ENCODE results near the gene EMP3.
A peak's percentile ranks its signal among the peaks of the same experiment; 100 is the strongest.
"Not testable (repeated sequence)": the region's sequence is repeated elsewhere in the genome, so short reads cannot be mapped to it uniquely, and the experiment has no call there.

EMP3 gene, protein sequence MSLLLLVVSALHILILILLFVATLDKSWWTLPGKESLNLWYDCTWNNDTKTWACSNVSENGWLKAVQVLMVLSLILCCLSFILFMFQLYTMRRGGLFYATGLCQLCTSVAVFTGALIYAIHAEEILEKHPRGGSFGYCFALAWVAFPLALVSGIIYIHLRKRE

DNA sequence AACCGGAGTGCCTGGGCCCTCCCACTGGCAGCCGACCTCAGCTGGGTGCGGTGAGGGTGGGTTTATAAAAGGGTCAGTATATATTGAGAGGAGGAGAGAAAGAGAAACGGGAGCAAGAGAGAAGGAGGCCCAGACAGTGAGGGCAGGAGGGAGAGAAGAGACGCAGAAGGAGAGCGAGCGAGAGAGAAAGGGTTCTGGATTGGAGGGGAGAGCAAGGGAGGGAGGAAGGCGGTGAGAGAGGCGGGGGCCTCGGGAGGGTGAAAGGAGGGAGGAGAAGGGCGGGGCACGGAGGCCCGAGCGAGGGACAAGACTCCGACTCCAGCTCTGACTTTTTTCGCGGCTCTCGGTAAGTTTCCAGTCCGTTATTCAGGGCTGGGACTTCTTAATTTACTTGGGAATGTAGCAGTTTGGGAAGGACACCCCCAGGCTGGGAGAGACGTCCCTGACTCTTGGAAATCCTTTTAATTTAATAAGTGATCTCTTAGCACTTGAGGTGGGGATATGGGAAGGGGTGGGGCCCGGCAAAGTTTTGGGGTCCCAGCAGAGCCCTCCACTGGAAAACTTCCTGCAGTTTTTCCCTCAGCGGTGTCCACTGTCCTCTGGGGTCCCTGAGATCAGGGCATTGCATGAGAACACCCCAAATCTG, at the start of gene EMP3:
Gene EMP3 (plus strand): TSS at position 288 of the 646 bp plus-strand sequence. CDS start 1,293 bp downstream, outside the sequence.
- DNase-seq, result peak; percentile 91

DNA sequence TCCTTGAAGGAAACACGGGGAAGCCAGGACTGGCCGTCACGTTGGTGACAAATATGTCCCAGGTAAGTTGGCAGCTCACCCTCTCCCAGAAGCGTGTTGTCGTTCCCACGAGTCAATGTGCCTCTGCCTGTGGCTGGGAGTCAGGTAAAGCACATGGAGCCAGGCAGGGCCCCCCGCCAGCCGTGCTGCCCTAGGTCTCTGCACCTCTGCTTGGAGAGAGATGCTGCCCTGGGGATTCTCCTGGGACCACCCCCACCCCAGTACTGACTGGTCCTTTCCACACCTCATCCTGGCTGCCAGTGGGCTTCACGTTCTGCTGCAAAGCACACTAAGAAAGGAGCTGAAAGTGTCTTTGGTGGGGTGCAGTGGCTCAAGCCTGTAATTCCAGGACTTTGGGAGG, 45.6 kb upstream of the EMP3 start:
- no peak for DNase-seq

DNA sequence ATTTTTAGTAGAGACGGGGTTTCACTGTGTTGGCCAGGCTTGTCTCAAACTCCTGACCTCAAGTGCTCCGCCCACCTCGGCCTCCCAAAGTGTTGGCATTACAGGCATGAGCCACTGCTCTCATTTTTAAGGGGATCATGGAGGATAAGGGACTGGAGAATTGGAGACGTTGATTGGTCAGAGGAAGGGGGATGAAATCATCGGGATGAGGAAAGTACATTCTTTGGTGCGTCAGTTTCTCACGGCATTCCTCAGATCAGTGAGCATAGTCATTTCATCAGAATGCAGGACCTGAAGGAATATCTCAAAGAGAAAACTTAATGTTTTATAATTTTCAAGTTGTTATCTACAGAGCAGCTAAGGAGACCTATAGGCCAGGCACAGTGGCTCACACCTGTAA, 41.4 kb upstream of the EMP3 start:
- no peak for DNase-seq

DNA sequence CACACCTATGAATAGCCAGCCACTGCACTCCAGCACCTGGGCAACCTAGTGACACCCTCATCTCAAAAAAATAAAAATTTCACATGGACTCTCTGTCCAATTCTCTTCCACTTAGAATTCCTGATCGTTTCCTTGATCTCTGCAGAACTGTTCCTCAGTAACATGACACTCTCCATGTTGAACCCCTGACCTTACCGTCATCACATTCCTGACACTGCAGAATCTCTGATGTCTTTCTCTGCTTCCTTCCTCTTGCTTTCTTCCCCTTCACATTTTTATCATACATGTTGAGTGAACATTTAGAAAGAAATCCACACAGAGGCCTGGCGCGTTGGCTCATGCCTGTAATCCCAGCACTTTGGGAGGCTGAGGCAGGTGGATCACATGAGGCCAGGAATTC, 40.5 kb upstream of the EMP3 start:
- no peak for DNase-seq

DNA sequence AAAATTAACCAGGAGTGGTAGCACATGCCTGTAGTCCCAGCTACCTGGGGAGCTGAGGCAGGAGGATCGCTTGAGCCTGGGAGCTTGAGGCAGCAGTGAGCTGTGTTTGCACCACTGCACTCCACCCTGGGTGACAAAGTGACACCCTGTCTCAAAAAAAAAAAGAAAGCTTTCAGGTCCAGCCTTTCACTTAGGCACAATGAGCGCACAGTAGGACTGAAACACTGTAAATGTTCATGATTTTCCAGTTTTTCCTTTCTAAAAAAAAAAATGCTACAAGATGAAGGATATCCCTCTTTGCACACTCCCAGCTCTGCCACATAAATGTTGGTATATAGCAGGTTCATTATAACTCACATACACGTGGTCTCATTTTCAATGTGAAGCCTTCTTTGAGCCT, 37.6 kb upstream of the EMP3 start:
- DNase-seq, result no peak

DNA sequence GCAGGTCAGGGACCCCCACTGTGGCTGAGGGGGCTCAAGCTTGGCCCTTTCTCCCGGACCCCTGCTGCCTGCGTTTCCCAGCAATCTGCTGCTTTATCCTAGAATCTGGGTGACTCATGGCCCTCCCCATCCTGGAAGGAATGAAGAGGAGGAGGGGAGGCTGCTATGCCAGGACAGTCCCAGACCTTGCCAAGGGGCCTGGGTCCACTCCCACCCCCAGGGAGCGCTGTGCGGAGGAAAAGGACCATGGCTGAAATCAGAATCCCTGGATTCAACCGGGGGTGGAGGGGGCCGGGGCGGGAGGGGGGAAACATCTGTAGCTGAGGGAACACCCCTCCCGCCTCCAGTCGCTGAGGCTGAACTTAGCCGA, 35.0 kb upstream of the EMP3 start:
- no peak for DNase-seq

DNA sequence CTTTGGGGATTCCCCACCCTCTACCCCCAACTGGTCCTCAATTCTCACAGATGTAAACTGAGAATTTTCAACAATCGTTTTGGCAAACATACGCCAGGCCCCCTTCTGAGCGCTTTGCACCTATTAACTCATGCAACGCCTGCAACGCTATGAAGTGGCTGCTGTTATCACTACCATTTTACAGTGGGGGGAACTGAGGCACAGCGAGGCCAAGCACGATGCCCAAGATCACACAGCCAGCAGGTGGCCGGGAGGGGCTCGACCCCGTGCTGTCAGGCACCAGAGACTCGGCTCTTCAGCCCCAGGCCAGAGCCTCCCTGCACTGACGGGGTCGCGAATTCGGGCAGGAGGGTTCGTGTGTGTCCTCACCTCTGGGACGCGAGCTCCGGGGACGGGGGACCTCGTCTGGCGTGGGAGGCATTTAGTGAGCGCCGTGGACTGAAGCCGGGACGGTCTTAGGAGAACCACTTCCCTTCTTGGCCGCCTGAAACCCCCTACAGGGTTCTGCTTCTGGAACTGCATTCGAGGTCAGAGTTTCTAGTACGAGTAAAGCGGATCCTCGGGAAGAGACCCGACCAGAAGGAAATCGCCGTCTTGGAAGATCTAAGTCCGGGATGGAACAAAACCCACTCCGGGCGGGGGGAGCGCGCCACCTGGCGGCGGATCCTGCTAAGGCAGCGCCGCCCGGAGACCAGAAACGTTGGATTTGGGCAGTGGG, 34.4 kb upstream of the EMP3 start:
- DNase-seq, result peak; percentile 79

DNA sequence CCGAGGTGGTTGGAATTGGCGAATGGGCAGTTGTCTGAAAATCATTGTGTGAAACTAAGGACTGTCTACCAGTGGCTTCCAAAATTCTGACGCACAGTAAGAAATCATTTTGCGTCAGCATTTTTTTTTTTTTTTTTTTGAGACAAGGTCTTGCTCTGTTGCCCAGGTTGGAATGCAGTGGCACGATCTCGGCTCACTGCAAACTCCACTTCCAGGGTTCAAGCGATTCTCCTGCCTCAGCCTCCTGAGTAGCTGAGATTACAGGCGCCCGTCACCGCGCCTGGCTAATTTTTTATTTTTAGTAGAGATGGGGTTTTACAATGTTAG, 33.9 kb upstream of the EMP3 start:
- not testable (repeated sequence) for DNase-seq

DNA sequence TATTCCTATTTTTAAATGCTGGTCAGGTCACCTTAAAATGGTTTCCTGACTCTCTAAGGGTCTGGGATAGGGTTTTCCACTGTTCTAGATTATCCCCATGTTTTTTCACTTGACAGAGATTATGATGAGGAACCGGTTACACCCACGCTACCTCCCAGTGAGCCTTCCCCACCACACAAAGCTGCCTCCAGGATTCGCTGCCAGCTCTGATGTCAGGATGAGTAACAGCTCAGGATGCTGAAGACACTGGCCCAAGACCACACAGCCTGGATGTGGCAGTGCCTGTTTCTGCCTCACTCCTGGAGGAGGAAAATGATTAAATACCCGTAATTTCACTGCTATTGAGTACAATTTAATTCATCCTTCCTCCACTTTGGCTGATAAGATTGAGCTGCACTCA, 32.6 kb upstream of the EMP3 start:
- no peak for DNase-seq

DNA sequence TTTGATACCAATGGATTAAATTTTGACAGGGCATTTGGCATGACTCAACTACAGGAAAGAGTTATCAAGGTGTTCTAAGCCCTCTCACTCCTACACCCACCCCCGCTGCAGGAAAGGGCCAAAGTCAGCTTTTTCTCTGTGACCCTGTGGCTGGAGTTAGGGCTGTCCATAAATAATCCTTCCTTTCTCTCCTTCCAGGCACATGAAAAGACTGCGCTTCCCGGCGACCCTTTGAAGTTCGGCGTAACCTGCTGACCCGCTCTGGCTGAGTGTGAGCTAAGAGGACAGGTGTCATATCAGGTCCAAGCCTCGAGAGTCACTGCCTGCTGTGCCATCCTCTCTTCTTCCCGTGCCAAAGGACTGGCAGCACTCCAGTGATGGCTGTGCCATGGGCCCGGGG, 29.9 kb upstream of the EMP3 start:
- DNase-seq, result no peak

DNA sequence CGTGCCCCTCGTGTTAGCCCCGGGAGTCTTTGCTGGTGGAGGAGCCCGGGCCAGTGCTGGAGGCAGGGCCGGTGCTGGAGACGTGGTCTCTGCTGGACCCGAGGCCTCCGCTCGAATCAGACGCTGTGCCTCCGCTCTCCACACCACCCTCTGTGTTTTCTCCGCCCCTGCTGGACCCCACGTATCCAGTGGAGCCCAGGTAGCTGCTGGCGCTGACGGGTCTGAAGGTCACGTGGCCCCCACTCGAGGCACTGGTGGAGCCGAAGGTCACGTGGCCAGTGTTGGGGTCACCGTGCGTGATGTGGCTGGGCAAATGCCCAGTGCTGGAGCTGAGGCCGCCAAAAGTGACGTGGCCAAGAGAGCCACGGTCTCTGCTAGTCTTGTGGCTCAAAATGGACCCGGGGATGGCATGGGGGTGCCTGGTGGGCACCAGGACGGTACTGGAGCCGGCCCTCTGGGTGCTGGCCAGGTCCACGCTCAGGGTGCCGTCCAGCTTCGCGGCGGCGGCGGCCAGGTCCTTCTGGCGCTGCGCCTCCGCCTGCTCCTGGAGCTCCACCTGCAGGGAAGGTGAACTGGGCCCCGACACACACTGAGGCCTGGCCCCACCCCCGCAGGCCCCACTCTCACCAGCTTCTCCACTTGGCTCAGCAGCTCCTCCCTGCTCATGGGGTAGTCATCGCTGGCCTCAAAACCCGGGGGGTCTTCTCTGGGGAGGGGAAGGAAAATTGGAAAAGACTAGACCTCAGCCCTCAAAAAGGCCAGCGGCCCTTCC, 28.2 kb upstream of the EMP3 start:
- DNase-seq, result no peak

DNA sequence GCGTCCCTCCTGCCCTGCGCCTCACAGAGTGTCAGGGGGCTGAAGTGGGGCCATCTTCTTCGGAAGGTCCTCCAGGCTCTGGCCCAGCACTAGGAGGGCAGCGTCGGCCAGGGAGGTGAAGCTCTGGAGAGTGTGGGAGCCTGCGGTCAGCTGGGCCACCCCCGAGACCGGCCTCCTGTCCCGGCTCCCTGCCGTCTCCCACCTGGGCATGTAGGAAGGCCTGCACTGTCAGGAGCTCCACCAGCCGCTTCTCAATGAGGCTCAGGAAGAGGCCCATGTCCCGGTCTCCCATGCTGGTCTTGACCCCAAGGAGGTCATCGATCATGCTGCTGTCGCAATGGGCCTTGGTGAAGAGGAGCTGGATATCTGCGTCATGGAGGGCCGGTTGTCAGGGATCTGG, 27.4 kb upstream of the EMP3 start:
- DNase-seq, result no peak

DNA sequence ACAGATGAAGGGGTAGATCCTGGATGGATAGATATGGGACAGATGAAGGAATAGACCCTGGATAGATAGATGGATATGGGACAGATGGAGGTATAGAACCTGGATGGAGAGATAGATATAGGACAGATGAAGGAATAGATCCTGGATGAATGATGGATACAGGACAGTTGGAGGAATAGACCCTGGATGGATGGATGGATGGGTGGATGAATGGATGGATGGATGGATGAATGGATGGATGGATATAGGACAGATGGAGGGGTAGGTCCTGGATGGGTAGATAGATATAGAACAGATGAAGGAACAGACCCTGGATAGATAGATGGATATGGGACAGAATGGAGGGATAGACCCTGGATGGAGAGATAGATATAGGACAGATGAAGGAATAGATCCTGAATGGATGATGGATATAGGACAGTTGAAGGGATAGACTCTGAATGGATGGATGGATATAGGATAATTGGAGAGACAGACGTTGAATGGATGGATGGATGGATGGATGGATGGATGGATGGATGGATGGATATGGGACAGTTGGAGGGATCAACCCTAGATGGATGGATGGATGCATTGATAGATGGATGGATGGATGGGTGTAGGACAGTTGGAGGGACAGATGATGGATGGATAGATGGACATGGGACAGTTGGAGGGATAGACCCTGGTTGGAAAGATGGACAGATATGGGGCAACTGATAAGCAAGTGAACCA, 23.3 kb upstream of the EMP3 start:
- DNase-seq, result no peak

DNA sequence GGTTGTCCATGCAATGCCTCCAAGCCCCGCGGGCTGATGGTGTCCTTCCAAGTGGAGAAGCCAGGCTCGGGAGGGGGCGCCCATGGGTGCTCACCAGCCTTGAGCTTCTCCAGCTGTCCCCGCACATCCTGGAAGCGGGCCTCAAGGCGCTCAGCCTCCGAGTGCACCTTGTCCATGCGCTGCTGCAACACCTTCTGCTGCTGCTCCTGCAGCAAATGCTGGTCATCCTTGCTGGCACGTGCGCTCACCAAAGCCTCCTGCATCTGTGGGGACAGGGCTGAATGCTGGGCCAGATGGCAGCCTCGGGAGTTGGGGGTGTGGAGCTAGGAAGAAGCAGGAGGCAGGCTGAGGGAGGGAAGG, 22.8 kb upstream of the EMP3 start:
- DNase-seq, result no peak

DNA sequence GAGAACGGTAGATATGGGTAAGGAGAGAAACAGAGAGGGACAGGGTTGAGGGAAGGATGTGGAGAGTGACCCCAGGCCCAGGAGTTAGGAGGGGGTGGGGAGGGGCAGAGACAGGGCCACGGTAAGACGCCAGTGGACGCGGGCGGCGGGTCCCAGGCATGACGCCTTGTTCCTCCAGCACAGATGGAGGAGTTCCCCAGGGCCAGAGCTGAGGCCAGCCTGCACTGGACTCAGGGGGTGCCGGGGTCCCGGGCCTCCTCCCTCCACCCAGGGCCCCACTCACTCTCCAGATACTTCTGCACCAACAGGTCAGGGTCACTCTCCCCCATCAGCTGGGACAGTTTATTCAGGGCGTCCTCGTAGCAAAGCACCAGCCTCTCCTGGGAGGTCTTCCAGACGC, 22.0 kb upstream of the EMP3 start:
- no peak for DNase-seq

DNA sequence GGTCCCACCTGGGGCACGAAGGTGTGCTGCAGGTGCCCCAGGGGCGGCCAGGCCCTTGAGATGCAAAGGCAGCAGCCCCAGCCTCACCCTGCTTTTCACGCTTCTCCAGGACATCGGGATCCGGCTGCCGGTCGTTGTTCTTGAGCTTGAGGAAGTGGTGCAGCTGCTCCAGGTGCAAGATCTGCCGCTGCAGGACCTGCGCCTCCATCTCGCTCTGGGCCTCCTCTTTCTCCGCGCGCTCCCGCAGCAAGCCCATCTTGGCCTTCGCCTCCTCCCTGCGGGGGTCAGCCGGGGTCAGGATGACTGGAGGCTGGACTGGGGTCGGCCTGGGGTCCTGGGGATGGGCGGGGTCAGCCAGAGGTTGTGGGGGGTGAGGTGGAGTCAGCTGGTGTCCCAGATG, 21.5 kb upstream of the EMP3 start:
- no peak for DNase-seq

DNA sequence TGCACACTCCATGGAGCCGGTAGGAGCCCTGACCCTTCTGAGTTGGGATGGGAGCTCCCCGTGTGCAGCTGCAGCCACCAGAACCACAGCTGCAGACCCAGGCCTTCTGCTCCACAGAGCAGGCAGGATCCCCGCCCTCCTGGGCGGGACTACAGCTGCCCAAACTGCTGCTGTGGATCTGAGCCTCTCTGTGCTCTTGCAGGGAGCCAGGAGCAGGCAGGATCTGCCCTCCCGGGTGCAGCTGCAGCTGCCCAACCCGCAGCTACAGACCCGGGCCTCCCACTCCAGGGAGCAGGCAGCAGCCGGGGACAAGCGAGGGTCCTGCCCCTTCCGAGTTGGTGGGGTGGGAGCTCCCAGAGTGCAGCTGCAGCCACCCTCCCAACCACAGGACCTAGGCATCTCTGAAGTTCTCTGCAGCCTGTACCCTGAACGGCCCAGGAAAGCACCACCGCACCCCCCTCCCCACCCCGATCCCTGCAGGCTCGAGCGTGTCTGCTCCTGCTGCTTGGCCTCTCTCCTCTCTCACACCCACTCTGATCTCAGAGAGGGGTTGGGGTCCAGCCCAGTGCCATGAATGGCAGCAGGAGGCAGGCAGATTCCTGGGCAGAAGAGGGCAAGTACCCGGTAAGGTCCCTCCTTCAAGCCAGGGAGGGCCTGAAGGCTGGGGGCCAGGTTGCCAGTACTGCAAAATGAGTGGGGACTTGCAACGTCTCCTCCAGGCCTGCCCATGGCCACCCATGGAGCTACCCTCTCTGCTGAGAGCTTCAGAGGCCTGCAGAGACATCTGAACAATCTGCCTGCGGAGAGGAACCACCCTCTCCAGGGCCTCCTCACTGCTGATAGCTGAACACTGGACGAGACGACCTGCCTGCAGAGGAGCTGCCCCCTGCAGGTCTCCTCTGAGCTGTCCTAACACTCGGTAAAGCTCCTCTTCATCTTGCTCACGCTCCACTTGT, 16.4 kb upstream of the EMP3 start:
- DNase-seq, result no peak

DNA sequence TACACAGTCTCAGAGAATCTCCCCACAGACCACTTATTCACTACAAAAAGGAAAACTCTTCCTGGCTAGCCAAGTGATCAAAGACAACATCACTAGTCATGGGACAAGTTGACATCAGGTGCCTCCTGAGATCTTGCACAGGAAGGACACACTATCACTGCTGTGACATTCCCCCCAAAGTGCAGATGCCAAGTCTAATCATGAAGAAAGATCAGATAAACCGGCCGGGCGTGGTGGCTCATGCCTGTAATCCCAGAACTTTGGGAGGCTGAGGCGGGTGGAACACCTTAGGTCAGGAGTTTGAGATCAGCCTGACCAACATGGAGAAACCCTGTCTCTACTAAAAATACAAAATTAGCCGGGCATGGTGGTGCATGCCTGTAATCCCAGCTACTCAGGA, 15.6 kb upstream of the EMP3 start:
- DNase-seq, result not testable (repeated sequence)

DNA sequence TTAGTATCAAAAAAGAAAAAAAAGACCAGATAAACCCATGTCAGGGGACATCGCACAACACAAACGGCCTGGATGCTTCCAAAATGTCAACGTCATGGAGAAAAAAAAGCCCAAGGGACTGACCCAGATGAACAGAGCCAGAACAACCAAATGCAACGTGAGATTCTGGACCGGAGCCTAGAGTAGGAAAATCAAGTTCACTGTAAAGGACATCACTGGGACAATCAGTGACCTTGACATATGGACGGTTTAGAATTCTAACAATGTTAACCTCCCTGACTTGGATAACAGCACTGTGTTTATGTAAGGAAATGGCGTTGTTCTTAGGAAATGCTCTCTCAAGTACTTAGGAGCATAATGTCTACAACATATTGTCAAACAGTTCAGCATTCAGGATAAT, 15.1 kb upstream of the EMP3 start:
- no peak for DNase-seq

DNA sequence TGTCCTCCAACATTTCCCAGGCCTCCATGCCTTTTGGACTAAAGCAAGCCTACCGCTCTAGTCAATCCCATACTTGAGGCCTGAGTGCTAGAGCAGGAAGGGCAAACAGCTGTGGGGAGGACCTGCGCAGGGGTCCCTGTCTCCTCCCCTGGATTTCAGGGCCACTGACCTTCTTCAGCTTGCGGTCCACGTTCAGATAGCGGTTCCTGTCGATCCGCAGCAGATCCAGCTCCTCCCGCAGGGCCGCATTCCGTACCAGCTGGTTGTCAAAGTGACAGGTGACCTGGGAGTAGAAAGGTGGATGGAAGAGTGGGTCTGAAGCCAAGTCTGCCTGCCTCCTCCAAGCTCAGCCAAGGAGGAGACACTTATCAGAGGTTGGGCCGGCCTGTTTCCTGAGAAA, 14.0 kb upstream of the EMP3 start:
- no peak for DNase-seq

DNA sequence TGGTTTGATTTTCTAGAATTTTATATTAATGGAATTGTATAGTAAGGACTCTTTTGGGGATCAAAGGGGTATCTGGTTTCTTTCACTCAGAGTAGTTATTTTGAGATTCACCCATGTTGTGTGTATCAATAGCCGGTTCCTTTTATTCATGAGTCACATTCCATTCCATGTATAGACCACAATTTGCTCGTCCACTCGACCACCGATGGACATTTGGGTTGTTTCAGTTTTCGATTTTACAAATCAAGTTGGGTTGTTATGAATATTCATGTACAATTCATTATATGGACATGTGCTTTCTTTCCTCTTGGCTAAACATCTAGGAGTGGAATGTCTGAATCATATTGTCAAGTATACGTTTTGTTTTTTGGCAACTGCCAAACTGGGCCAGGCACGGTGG, 9.6 kb upstream of the EMP3 start:
- DNase-seq, result no peak

DNA sequence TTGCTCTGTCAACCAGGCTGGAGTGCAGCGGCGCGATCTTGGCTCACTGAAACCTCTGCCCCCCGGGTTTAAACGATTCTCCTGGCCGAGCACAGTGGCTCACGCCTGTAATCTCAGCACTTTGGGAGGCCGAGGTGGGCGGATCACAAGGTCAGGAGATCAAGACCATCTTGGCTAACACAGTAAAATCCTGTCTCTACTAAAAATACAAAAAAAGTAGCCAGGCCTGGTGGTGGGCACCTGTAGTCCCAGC, 7.7 kb upstream of the EMP3 start:
- DNase-seq, result not testable (repeated sequence)
